Coronary artery (tissue), 2 donors: ENCODE data around the gene ARFGAP2.

Source experiments
- DNase-seq: peaks from one replicate; pipeline ENCODE4 v3.0.0-alpha.2; 2017; ENCODE audit warnings: low spot score
- H3K27ac ChIP-seq, 2 donors: fragments of 200-600 bp; sonication (generic); one replicate each; pipeline ENCODE4 v1.5.1; 2016 to 2019
- H3K4me3 ChIP-seq: fragments of 200-600 bp; sonication (generic); 2 replicates; pipeline ENCODE4 v1.5.1; 2016; ENCODE audit warnings: mild to moderate bottlenecking, moderate library complexity
- TF ChIP-seq, protein P1 (sequence below): fragments of 200-600 bp; sonication (generic); IDR thresholded peaks from one replicate; pipeline ENCODE4 v1.5.1; 2019; ENCODE audit warnings: antibody characterized with exemption

Gene ARFGAP2

DNA sequence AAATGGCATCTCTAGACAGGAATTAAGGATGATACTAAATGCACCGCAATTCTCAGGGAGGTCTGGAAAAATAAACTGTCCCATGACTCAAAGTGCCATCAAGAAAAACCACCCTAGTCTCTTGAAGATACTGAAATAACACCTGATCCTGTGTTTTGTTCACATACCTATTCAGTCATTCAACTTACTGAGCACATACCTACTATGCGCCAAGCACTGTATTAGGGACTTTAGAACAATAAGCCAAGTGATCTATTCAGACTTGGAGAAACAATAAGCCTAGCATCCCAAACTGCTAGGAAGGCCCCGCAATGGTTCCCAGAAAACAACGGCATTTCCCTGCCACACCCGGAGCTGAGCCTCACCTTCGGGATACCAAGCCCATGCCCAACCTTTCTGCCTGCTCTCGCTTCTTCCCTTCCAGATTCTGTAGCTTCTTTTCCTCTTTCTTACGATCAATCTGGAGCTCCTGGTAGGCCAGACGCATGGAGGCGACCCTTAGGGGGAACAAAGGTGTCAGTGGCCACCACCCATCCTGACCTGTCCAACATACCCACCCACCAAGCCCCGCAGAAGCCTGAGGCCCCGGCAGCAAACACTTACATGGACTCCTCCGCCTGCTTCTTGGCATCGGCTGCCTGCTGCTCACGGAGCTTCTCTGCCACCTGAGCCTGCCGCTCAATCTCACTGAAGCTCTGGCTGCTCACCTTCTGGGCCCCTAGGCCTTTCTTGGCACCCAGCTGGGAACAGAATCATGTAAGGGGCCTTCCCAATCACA, 5.4 kb downstream of the ARFGAP2 start:
- DNase-seq = no peak
- TF ChIP-seq, protein P1, sequence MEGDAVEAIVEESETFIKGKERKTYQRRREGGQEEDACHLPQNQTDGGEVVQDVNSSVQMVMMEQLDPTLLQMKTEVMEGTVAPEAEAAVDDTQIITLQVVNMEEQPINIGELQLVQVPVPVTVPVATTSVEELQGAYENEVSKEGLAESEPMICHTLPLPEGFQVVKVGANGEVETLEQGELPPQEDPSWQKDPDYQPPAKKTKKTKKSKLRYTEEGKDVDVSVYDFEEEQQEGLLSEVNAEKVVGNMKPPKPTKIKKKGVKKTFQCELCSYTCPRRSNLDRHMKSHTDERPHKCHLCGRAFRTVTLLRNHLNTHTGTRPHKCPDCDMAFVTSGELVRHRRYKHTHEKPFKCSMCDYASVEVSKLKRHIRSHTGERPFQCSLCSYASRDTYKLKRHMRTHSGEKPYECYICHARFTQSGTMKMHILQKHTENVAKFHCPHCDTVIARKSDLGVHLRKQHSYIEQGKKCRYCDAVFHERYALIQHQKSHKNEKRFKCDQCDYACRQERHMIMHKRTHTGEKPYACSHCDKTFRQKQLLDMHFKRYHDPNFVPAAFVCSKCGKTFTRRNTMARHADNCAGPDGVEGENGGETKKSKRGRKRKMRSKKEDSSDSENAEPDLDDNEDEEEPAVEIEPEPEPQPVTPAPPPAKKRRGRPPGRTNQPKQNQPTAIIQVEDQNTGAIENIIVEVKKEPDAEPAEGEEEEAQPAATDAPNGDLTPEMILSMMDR = no peak
- Histone ChIP-seq H3K27ac (no peak overlapping the region), H3K4me3 (no peak overlapping the region)

DNA sequence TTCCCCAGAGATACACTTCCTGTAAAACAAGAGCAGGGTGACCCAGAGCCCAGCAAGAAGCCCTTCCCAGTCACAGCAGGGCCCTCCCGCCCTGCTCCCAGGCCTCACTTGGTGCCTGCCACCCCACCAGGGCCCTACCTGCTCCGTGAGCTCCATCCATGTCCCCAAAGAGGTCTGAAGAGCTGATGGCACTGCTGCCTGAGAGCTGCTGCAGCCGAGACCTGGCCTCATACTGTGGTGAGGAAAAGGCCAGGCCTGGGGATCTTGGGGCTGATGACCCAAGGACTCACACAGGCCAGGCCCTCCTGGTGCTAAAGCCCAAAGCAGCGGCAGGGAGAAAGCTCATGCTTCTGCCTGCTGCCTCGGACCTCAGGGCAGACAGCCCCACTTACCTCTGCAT, 10.3 kb downstream of the ARFGAP2 start:
- DNase-seq = no peak
- no peak overlapping the region for H3K4me3 ChIP-seq
- TF ChIP-seq, protein P1 = no peak
- no peak overlapping the region for H3K27ac ChIP-seq

DNA sequence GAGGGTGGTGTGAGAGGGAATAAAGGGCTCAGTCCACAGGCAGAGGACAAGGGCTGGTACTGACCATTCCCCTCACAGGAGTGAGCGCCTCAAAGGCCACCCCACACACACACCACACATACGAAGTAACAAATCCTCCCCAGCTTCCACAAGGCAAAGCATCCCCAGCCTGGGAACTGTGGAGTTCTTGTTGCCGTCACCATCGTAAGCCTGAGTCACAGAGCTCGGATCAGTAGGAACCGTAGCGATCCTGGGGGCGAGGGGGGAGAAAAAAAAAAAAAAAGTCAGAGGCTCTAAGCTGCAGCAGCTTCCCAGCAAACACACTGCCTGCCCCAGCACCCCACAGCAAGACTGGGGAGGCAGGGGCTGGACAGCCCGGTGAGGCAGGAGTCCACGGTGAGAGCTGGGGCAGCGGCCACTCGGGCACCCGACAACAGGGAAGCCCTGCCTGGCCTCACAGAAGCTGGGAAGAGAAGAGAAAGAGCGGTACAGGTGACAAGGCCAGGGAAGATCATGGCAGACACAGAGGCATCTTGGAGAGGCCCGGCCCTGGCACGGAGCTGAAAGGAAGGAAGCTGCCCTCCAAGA, 11.3 kb downstream of the ARFGAP2 start:
- Histone ChIP-seq H3K27ac (no peak overlapping the region), H3K4me3 (no peak overlapping the region)
- TF ChIP-seq, protein P1 = no peak
- DNase-seq = no peak

DNA sequence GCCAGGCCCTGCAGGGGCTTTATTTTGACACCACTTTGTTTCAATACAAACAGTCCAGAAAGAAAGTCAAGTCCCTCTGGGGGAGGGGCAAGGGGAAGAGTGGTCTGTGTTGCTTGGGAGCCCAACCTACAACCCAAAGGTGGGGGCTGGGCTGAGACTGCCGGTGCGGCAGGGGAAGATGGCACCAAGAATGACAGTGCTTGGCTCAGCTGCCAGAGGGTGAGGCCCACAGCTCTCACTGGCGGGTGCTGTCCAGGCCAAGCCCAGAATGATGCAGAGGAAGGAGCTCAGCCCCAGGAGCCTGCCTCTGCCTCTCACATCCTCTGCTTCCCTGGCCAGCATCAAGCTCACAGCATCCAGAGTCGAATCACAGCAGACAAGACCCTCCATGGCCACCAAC, 12.4 kb downstream of the ARFGAP2 start:
- DNase-seq = no peak
- Histone ChIP-seq H3K4me3 (no peak overlapping the region), H3K27ac (no peak overlapping the region)
- TF ChIP-seq, protein P1 = no peak

DNA sequence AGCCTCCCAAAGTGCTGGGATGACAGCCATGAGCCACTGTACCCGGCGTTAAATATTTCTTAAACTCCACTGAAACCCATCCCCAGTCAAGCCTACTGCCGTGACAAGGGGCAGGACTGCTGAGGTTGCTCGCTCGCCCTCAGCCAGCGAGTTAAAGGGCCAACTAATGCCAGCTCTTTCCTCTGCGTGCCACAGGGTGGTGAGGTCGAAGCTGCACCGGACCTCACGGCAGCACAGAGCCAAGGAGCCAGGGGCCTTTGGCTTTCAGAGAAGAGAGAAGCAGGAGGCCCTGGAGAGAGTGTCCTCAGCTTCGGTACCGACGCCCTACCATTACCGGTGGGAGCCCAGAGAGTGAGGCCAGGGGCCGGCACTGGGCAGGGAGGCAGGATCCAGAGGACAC, 12.8 kb downstream of the ARFGAP2 start:
- TF ChIP-seq, protein P1 = no peak

DNA sequence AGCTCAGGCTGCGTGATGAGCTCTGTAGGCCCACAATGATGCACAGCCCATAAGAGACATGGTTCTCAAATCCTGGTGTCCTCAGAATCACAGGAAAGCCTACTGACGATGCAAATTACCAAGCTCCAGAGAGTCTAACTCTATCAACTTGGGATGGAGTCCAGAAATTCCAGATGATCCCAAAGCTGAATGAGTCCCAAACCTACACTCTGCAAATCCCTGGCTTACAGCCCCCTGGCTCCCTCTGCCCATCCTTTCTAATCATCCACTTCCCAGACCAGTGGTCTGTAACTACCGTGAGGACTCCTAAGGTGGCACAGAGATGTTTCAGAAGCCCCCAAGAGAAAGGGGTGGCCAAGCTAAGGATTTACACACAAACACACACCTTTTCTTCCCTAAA, 13.5 kb downstream of the ARFGAP2 start:
- DNase-seq = no peak
- H3K27ac ChIP-seq = no peak overlapping the region
- H3K4me3 ChIP-seq = no peak overlapping the region
- TF ChIP-seq, protein P1 = no peak

More for the DNA sequence above, 12.8 kb downstream of the ARFGAP2 start:
- H3K4me3 ChIP-seq = no peak overlapping the region
- no peak overlapping the region for H3K27ac ChIP-seq
- DNase-seq = no peak

DNA sequence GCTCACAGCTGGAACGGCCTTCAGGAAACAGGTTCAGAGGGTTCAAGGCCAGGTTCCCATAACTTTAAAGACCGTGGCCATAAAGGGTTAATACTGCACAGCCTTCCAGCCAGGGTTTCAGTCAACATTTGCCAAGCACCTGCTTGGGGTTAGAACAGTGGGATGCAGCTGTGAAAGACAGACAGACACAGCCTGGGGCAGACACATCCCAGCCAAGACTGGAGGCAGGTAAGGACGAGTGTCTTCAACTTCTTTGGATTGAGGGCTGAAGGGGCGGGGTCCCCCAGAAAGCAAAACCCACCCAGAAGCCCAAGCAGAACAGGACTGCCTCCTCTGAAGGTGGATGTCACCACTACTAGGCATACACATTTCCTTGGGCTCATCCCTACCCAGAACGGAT, 14.3 kb downstream of the ARFGAP2 start:
- Histone ChIP-seq H3K4me3 (no peak overlapping the region), H3K27ac (no peak overlapping the region)
- TF ChIP-seq, protein P1 = no peak
- DNase-seq = no peak
